ENCODE data around the gene UQCR11. TPM values are rescaled to one million over a fixed set of nuclear protein-coding genes. Genes with fewer than 3 reads are reported as not detected.

Gene UQCR11
- total RNA-seq, 1 donor from 2014 or later = 39.6 TPM

- DNase-seq = no peak
These were observed 14.4 kb downstream of the UQCR11 start for GRCh38 chr19:1590641-1591397.

- DNase-seq = no peak
These were observed 17.4 kb downstream of the UQCR11 start for GRCh38 chr19:1587872-1588271.

GRCh38 chr19:1585243-1585580 lies 20.1 kb downstream of the UQCR11 start:
- no peak for DNase-seq

GRCh38 chr19:1584500-1585242 lies 20.6 kb downstream of the UQCR11 start:
- no peak for DNase-seq

- no peak for DNase-seq
These were observed 23.1 kb downstream of the UQCR11 start for GRCh38 chr19:1582201-1582600.

GRCh38 chr19:1580957-1581356 lies 24.3 kb downstream of the UQCR11 start:
- no peak for DNase-seq

- no peak for DNase-seq
These were observed 24.9 kb downstream of the UQCR11 start for GRCh38 chr19:1580382-1580781.

- DNase-seq = no peak
These were observed 26.0 kb downstream of the UQCR11 start for GRCh38 chr19:1579222-1579621.

GRCh38 chr19:1577929-1578618 lies 27.2 kb downstream of the UQCR11 start:
- no peak for DNase-seq

GRCh38 chr19:1577090-1577928 lies 28.0 kb downstream of the UQCR11 start:
- no peak for DNase-seq

GRCh38 chr19:1576242-1577089 lies 28.8 kb downstream of the UQCR11 start:
- DNase-seq = no peak

- DNase-seq = no peak
These were observed 29.7 kb downstream of the UQCR11 start for GRCh38 chr19:1575323-1576241.

GRCh38 chr19:1574354-1575136 lies 30.7 kb downstream of the UQCR11 start:
- DNase-seq = no peak

GRCh38 chr19:1572795-1573194 lies 32.5 kb downstream of the UQCR11 start:
- no peak for DNase-seq

- no peak for DNase-seq
These were observed 33.9 kb downstream of the UQCR11 start for GRCh38 chr19:1571358-1571757.

- DNase-seq = no peak
These were observed 34.4 kb downstream of the UQCR11 start for GRCh38 chr19:1570836-1571235.

- no peak for DNase-seq
These were observed 35.3 kb downstream of the UQCR11 start for GRCh38 chr19:1569997-1570396.

- DNase-seq = no peak
These were observed 36.8 kb downstream of the UQCR11 start, which contains the start of gene MEX3D for GRCh38 chr19:1568320-1569019. Gene MEX3D, minus strand, starts transcription at chr19:1568325. Its CDS starts 267 bp downstream, at chr19:1568058.

GRCh38 chr19:1567848-1568227 lies 37.4 kb downstream of the UQCR11 start:
- no peak for DNase-seq
